K562 (cell line): ENCODE data around the gene PKD1. TPM values are rescaled to one million over a fixed set of nuclear protein-coding genes. Genes with fewer than 3 reads are reported as not detected.

ENCODE experiments used
- ATAC-seq: fragments of 200-7000 bp; cut with Tn5 transposase; 3 replicates; pipeline ENCODE4 v1.9.1; 2020; ENCODE audit warnings: moderate library complexity
- BruUV-seq: library from RNA; stranded (reverse); fragments of 400-500 nt; replicated peaks from 2 replicates; lab custom pipeline; 2021; lab: Mats Ljungman, UMichigan
- CTCF ChIA-PET: fragments of 300-600 bp; formaldehyde crosslinking; extraction: SDS; loops from one replicate; lab custom pipeline; 2021; ENCODE audit warnings: low intra/inter-chr PET ratio; lab: Yijun Ruan, JAX
- POLR2A ChIA-PET: fragments of 300-600, 350-650 bp; sonication (Branson Sonifier 250); formaldehyde crosslinking; extraction: SDS; loops from one replicate; lab custom pipeline; 2021; ENCODE audit warnings: antibody characterized with exemption, inconsistent platforms; lab: Yijun Ruan, JAX
- DNase-seq, 4 experiments: peaks; one replicate each; pipeline versions ENCODE4 v3.0.0 to v3.0.0-alpha.2; 2011 to 2018; ENCODE audit warnings: low spot score in 3 of 4, mixed read lengths in 3 of 4; ENCODE audit errors: extremely low read depth in 1 of 4
- FAIRE-seq: peaks from 2 replicates; lab custom pipeline; 2011; peaks lifted over from hg19 to GRCh38; lab: Jason Lieb, UNC
- H2AFZ ChIP-seq: 2 replicates; pipeline ENCODE4 v1.6.0; 2011; ENCODE audit warnings: low read depth, low read length, control low read depth, inconsistent platforms
- H3K27ac ChIP-seq: fragments of 200-600 bp; 3 replicates; pipeline ENCODE4 v1.8.0; 2011; ENCODE audit warnings: low read depth, mild to moderate bottlenecking, control low read depth, inconsistent platforms, low read length, moderate library complexity, mixed read lengths; ENCODE audit errors: extremely low read depth
- H3K27me3 ChIP-seq, 2 experiments: fragments of 300-600 bp in 1 of 2; 2 replicates in 1 of 2; 3 replicates in 1 of 2; pipeline versions ENCODE4 v1.6.0 to v1.8.0; 2011; ENCODE audit warnings: inconsistent platforms in 2 of 2, low read length in 2 of 2, mild to moderate bottlenecking in 1 of 2, mixed read lengths in 1 of 2, moderate library complexity in 1 of 2; ENCODE audit not compliant: control insufficient read depth in 2 of 2, insufficient read depth in 2 of 2
- H3K36me3 ChIP-seq: fragments of 300-600 bp; 3 replicates; pipeline ENCODE4 v1.8.0; 2011; ENCODE audit warnings: mild to moderate bottlenecking, low read length, inconsistent platforms; ENCODE audit not compliant: control insufficient read depth, insufficient read depth
- H3K4me1 ChIP-seq, 2 experiments: fragments of 200-600 bp in 1 of 2; replicated peaks in 1 of 2; 2 replicates in 1 of 2; 3 replicates in 1 of 2; pipeline versions ENCODE4 v1.5.1 to v1.8.0; 2011; ENCODE audit warnings: inconsistent platforms in 2 of 2, low read length in 2 of 2, mild to moderate bottlenecking in 1 of 2, mixed read lengths in 1 of 2, moderate library complexity in 1 of 2; ENCODE audit not compliant: control insufficient read depth in 2 of 2, insufficient read depth in 2 of 2
- H3K4me2 ChIP-seq: 2 replicates; pipeline ENCODE4 v1.6.1; 2011; ENCODE audit warnings: low read length, control low read depth, inconsistent platforms, mixed read lengths; ENCODE audit not compliant: insufficient read depth
- H3K4me3 ChIP-seq: fragments of 200-600 bp; sonication (generic), shearing (Covaris generic); 2 replicates; pipeline ENCODE4 v1.5.1; 2016; ENCODE audit warnings: control low read depth, inconsistent platforms
- H3K79me2 ChIP-seq: fragments of 200-600 bp; 3 replicates; pipeline ENCODE4 v1.8.0; 2011; ENCODE audit warnings: low read length, inconsistent platforms; ENCODE audit not compliant: control insufficient read depth, insufficient read depth
- H3K9ac ChIP-seq, 2 experiments: 2 replicates each; pipeline versions ENCODE4 v1.6.0 to v1.6.1; 2011; ENCODE audit warnings: low read depth in 2 of 2, low read length in 2 of 2, control low read depth in 1 of 2, inconsistent platforms in 1 of 2, mild to moderate bottlenecking in 1 of 2, mixed read lengths in 1 of 2; ENCODE audit not compliant: insufficient read depth in 1 of 2
- H3K9me1 ChIP-seq: one replicate; pipeline ENCODE4 v1.6.0; 2011; ENCODE audit warnings: inconsistent platforms, mild to moderate bottlenecking, low read length, moderate library complexity; ENCODE audit not compliant: control insufficient read depth, insufficient read depth
- H3K9me3 ChIP-seq: replicated peaks from 2 replicates; pipeline ENCODE4 v1.5.1; 2011; ENCODE audit warnings: low read depth, low read length, inconsistent platforms; ENCODE audit not compliant: control insufficient read depth, insufficient read depth
- H4K20me1 ChIP-seq: replicated peaks from 2 replicates; pipeline ENCODE4 v1.6.1; 2011; ENCODE audit warnings: low read length, inconsistent platforms, mixed read lengths; ENCODE audit not compliant: control insufficient read depth, insufficient read depth
- JUN ChIP-seq, 2 experiments: sonication (generic) in 1 of 2; formaldehyde crosslinking in 1 of 2; IDR thresholded peaks; 2 replicates each; pipeline versions ENCODE4 v1.6.1 to v1.8.0; 2012 to 2022; ENCODE audit warnings: borderline replicate concordance in 2 of 2, mild to moderate bottlenecking in 2 of 2, improper control_type of control experiment in 1 of 2, low read depth in 1 of 2, low read length in 1 of 2, missing genetic modification reagents in 1 of 2
- KDM2B ChIP-seq: fragments of 250-450 bp; sonication (Bioruptor Pico); IDR thresholded peaks from 2 replicates; pipeline ENCODE4 v1.8.0; 2021; ENCODE audit warnings: mild to moderate bottlenecking, moderate library complexity
- KLF1 ChIP-seq: fragments of 450-650 bp; IDR thresholded peaks from 2 replicates; pipeline ENCODE4 v1.6.1; 2016; ENCODE audit warnings: missing genetic modification characterization, missing compliant biosample characterization
- MXI1 ChIP-seq: IDR thresholded peaks from 2 replicates; pipeline ENCODE4 v1.6.1; 2011; ENCODE audit warnings: low read depth, mild to moderate bottlenecking, improper control_type of control experiment, low read length
- PHTF2 ChIP-seq: fragments of 250-450 bp; sonication (Bioruptor Pico); IDR thresholded peaks from 2 replicates; pipeline ENCODE4 v1.5.0; 2021; ENCODE audit warnings: mild to moderate bottlenecking
- RBFOX2 ChIP-seq: fragments of 200-400 bp; formaldehyde crosslinking; IDR thresholded peaks from 2 replicates; pipeline ENCODE4 v1.6.1; 2017; ENCODE audit warnings: low read depth, mild to moderate bottlenecking, low read length, moderate library complexity
- SETDB1 ChIP-seq: IDR thresholded peaks from one replicate; pipeline ENCODE4 v1.6.1; 2012; ENCODE audit warnings: low read length, control low read depth, inconsistent platforms
- TRIM28 ChIP-seq: fragments of 450-650 bp; IDR thresholded peaks from 2 replicates; pipeline ENCODE4 v1.6.1; 2017
- WHSC1 ChIP-seq: IDR thresholded peaks from one replicate; pipeline ENCODE4 v1.6.1; 2012; ENCODE audit warnings: low read length, control low read depth, inconsistent platforms
- ZFP1 ChIP-seq: fragments of 450-650 bp; formaldehyde crosslinking; IDR thresholded peaks from 2 replicates; pipeline ENCODE4 v1.4.0; 2020; ENCODE audit warnings: mild to moderate bottlenecking, mixed read lengths
- ZNF146 ChIP-seq: IDR thresholded peaks from one replicate; pipeline ENCODE4 v1.6.1; 2018; ENCODE audit warnings: missing compliant biosample characterization; ENCODE audit not compliant: unreplicated experiment
- ZNF699 ChIP-seq: fragments of 250-450 bp; sonication (Bioruptor Pico); IDR thresholded peaks from 2 replicates; pipeline ENCODE4 v1.8.0; 2021; ENCODE audit warnings: mild to moderate bottlenecking, moderate library complexity; ENCODE audit not compliant: insufficient replicate concordance
- ZNF764 ChIP-seq: fragments of 250-450 bp; sonication (Bioruptor Pico); IDR thresholded peaks from 2 replicates; pipeline ENCODE4 v1.4.0; 2020; ENCODE audit warnings: low read depth, mild to moderate bottlenecking, moderate library complexity
- WGBS: fragments of 100-300 bp; shearing (Covaris generic); methylation state at CpG from one replicate; pipeline ENCODE4 v1.1.6; 2016; ENCODE audit warnings: low coverage, mixed read lengths; ENCODE audit not compliant: insufficient coverage; ENCODE audit errors: missing lambda C conversion rate; 5-methylcytosine and 5-hydroxymethylcytosine counted together
- in situ Hi-C: fragments of 300-500 bp; cut with MboI; formaldehyde crosslinking; loops from 4 replicates; pipeline ENCODE4 v1.15.0; 2018; ENCODE audit warnings: inconsistent platforms, mixed read lengths
- intact Hi-C: fragments of 100-400 bp; cut with micrococcal nuclease; formaldehyde crosslinking; loops from 2 replicates; pipeline ENCODE4 v1.14.2; 2022
- polyA plus RNA-seq, 8 experiments: library from polyadenylated mRNA; depleted of rRNA in 4 of 8; stranded (reverse) in 5 of 8; unstranded in 3 of 8; fragments of >200 nt; fragmentation: Nextera tagmentation in 2 of 8; fragmentation: Illumina TruSeq in 1 of 8; extraction: Ambion mirVana in 2 of 8; extraction: Trizol in 1 of 8; gene quantifications; 2 replicates each; pipeline versions ENCODE4 v1.2.1 to v1.2.3, GENCODE V29; 2011 to 2014; ENCODE audit warnings: inconsistent platforms in 1 of 8, missing spikeins in 1 of 8
- total RNA-seq, 7 experiments: library from RNA; depleted of rRNA in 6 of 7; stranded (reverse); fragments of >200 nt in 6 of 7; fragmentation: Illumina TruSeq in 2 of 7; extraction: Trizol in 2 of 7; gene quantifications; 2 replicates each; pipeline versions ENCODE4 v1.2.1 to v1.2.3, GENCODE V29; 2011 to 2021; ENCODE audit warnings: low replicate concordance in 1 of 7
- TF ChIP-seq, protein P1 (sequence below), 2 experiments: IDR thresholded peaks; 2 replicates each; pipeline ENCODE4 v1.6.1; 2012; ENCODE audit warnings: improper control_type of control experiment in 2 of 2, low read depth in 2 of 2, low read length in 2 of 2, borderline replicate concordance in 1 of 2
- TF ChIP-seq, protein P2 (sequence below): sonication (generic); formaldehyde crosslinking; IDR thresholded peaks from 2 replicates; pipeline ENCODE4 v1.8.1; 2023; ENCODE audit warnings: mild to moderate bottlenecking, missing genetic modification reagents
- TF ChIP-seq, protein P3 (sequence below): sonication (generic); formaldehyde crosslinking; IDR thresholded peaks from 2 replicates; pipeline ENCODE4 v1.9.0; 2022; ENCODE audit warnings: mild to moderate bottlenecking, missing genetic modification reagents
- TF ChIP-seq, protein P4 (sequence below): fragments of 250-450 bp; sonication (Bioruptor Pico); IDR thresholded peaks from 2 replicates; pipeline ENCODE4 v1.8.0; 2021; ENCODE audit warnings: moderate library complexity, mild to moderate bottlenecking, inconsistent platforms

PKD1 gene
- total and polyA plus RNA-seq, 9 of the 15 experiments (the other 6 are each of a cell fraction or from before 2014, with no cell fraction given): 0.23 to 93.5 (median 12.6) TPM

DNA sequence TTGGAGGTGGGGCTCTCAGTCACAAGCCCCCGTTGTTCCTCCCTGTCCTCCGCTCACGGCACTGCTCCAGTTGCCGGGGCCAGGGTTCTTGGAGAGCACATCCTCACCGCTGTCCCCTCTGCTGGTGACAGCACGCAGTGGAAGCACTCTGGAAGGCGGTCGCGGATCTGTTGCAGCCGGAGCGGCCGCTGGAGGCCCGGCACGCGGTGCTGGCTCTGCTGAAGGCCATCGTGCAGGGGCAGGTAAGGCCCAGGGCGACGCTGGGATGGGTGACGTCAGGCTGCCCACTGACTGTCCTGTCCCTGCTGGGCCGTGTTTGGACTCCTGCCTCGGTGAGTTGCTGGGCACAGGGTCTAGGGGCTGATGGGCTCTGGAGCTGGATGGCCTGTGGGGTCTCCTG is 82.5 kb downstream of the PKD1 start (continued):
- TF ChIP-seq, protein P1, sequence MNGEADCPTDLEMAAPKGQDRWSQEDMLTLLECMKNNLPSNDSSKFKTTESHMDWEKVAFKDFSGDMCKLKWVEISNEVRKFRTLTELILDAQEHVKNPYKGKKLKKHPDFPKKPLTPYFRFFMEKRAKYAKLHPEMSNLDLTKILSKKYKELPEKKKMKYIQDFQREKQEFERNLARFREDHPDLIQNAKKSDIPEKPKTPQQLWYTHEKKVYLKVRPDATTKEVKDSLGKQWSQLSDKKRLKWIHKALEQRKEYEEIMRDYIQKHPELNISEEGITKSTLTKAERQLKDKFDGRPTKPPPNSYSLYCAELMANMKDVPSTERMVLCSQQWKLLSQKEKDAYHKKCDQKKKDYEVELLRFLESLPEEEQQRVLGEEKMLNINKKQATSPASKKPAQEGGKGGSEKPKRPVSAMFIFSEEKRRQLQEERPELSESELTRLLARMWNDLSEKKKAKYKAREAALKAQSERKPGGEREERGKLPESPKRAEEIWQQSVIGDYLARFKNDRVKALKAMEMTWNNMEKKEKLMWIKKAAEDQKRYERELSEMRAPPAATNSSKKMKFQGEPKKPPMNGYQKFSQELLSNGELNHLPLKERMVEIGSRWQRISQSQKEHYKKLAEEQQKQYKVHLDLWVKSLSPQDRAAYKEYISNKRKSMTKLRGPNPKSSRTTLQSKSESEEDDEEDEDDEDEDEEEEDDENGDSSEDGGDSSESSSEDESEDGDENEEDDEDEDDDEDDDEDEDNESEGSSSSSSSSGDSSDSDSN (IDR thresholded peaks at IDR 0.05; ENCODE audit: borderline replicate concordance in 1 of 2, low read depth in 2 of 2, low read length in 2 of 2): no peak
- TF ChIP-seq ZFP1 (CRISPR knock-in tag): no peak
- no peak for TF ChIP-seq PHTF2
- TF ChIP-seq, protein P2, sequence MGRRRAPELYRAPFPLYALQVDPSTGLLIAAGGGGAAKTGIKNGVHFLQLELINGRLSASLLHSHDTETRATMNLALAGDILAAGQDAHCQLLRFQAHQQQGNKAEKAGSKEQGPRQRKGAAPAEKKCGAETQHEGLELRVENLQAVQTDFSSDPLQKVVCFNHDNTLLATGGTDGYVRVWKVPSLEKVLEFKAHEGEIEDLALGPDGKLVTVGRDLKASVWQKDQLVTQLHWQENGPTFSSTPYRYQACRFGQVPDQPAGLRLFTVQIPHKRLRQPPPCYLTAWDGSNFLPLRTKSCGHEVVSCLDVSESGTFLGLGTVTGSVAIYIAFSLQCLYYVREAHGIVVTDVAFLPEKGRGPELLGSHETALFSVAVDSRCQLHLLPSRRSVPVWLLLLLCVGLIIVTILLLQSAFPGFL (CRISPR knock-in tag): no peak

DNA sequence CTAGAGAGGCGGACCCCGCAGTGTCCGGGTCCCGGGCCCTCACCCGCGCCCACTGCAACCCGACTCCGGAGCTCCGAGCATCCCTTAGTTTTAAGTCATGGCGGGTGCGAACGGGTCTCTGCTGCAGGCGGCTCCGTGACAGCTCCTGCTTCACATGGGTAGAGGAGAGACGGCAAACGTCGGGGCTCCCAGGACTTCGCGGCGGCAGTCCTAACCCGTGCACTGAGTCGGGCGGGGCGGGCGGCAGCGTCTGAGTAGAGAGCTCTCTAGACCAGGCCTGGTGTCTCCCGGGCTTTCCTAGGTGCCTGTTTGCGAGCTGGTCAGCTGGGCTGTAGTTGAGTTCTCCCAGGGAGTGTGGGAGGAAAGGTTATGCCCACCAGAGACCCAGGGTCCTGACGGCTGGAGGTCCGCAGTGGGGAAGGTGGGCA is 87.6 kb downstream of the PKD1 start:
- Histone ChIP-seq H3K4me3 (peak overlapping the region; percentile 99), H3K27me3 (no peaks in the 10 kb centered on the region), H3K79me2 (peaks cover 20% of the 10 kb centered on the region), H3K4me2 (peak overlapping the region; percentile 91), H4K20me1 (no peaks in the 10 kb centered on the region), H3K9me1 (no peaks in the 10 kb centered on the region), H3K27ac (peak overlapping the region; percentile 43; the same call in 1 of the 3 replicates), H3K36me3 (peaks cover 46% of the 10 kb centered on the region; the same call in 1 of the 3 replicates), H3K4me1 (peaks cover 8 to 55% of the 10 kb centered on the region in 2 experiments; a peak in 4 of 5 replicates), H2AFZ (peak overlapping the region; percentile 95), H3K9me3 (no peaks in the 10 kb centered on the region), H3K9ac (peak overlapping the region; percentile 72 to 90)
- intact Hi-C loops (no loop called here), in situ Hi-C loops (no loop called here)
- POLR2A ChIA-PET: interaction anchor here (0.6 to 3.2 kb wide), 8 partner anchors 9 to 467 kb away, joined by 3 to 24 read pairs (median 6); partner anchors contain the start of genes RPS2 and TRAF7
- DNase-seq (peak in 1 of 4 experiments; percentile 35), ATAC-seq (peak; percentile 29), FAIRE-seq (no peak)
- 5% methylated on average over 17 of the region's 30 CpGs for WGBS
- CTCF ChIA-PET: interaction anchor here (1.4 kb wide), 1 partner anchor 25 kb away, joined by 5 read pairs; no protein-coding TSS in a partner anchor
- BruUV-seq: no TSS peak
- no peak for TF ChIP-seq ZNF146 (CRISPR knock-in tag)
- no peak for TF ChIP-seq KDM2B
- TF ChIP-seq MXI1: no peak
- TF ChIP-seq JUN (IDR thresholded peaks at IDR 0.05; ENCODE audit: borderline replicate concordance, low read depth, low read length): no peak
- TF ChIP-seq JUN (CRISPR knock-in tag; IDR thresholded peaks at IDR 0.05; ENCODE audit: borderline replicate concordance): no peak
- no peak for TF ChIP-seq ZNF699 (CRISPR knock-in tag)
- TF ChIP-seq KLF1 (tag): 0 out of 2 replicates have a peak, but pooled peaks have one; percentile 7
- TF ChIP-seq TRIM28: no peak
- TF ChIP-seq RBFOX2: peak; percentile 51; the same call in 1 of the 2 replicates
- TF ChIP-seq, protein P3, sequence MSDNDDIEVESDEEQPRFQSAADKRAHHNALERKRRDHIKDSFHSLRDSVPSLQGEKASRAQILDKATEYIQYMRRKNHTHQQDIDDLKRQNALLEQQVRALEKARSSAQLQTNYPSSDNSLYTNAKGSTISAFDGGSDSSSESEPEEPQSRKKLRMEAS (CRISPR knock-in tag): no peak
- no peak for TF ChIP-seq WHSC1
- TF ChIP-seq, protein P4, sequence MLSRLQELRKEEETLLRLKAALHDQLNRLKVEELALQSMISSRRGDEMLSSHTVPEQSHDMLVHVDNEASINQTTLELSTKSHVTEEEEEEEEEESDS (CRISPR knock-in tag): no peak
- TF ChIP-seq ZNF764 (CRISPR knock-in tag): no peak
- TF ChIP-seq SETDB1: no peak
